GM18499 (cell line): ENCODE results near the gene DDC.
A peak's percentile ranks its signal among the peaks of the same experiment; 100 is the strongest.

Source experiments
- ATAC-seq: cut with Tn5 transposase; IDR thresholded peaks from one replicate; pipeline ENCODE4 v1.9.1; 2021; ENCODE audit warnings: moderate number of reproducible peaks; ENCODE audit not compliant: insufficient read depth, unreplicated experiment

DDC gene

DNA sequence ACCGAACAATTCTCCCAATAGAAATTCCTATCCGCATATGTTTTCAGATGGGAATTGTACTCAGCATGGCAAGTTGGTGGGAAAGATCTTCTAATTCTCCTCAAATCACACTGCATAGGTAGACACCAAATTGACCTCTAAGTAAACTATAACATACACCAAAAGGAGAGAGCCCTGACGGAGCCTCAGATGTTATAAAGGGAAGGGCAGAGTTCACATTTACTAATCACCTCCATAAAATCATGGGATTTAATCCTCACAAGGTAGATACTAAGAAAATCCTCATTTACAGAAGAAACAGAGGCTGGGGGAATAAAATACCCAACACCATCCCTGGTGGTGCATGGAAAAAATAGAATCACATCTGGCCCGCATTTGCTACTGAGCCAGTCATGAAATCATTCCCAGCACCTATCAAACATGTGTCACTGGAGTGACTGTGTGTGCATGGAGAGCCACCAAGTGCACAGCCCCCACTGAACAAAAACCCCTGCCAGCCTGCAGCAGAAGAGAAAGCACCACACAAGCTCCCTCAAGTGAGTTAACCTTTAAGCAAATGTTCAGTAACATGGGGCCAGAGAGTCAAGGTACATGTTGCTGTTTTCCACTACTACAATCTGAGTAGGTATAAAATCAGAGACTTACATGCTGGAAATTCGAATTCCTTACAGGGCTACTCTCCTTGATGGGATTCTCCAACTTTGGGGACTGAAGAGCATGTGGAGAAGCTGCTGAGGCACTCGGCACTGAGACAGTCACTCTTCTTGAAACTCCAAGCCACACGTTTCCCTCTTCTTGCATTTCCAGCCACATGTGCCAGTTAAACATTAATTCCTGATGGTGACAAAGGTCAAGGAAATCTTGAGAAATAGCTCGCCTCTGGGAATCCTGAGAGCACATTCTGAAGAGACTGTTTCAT, at the start of gene DDC:
DDC (minus strand) TSS at position 766 of the 919 bp plus-strand sequence. CDS start 21,320 bp downstream, outside the sequence.
- ATAC-seq: no peak

- no peak for ATAC-seq
Measured at GRCh38 chr7:50613473-50613872, 48.3 kb upstream of the DDC start.

DNA sequence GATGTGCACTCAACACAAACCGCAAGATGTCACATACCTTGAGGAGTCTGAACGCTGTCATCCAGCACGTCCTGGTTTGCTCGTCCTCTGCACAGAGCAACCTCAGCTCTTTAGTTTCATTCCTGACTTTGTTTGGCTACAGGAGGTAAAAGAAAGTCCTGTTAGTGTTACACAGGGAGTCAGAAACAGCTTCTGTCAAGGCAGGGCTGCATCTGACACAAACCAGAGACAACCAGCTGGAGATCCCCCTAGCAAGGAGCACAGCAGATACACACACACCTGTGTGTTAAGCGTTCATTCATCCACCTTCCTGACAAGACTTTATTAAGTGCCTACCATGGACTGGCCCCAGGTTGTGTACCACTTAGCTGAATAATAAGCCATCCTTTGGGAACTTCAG, 47.5 kb upstream of the DDC start:
- no peak for ATAC-seq

DNA sequence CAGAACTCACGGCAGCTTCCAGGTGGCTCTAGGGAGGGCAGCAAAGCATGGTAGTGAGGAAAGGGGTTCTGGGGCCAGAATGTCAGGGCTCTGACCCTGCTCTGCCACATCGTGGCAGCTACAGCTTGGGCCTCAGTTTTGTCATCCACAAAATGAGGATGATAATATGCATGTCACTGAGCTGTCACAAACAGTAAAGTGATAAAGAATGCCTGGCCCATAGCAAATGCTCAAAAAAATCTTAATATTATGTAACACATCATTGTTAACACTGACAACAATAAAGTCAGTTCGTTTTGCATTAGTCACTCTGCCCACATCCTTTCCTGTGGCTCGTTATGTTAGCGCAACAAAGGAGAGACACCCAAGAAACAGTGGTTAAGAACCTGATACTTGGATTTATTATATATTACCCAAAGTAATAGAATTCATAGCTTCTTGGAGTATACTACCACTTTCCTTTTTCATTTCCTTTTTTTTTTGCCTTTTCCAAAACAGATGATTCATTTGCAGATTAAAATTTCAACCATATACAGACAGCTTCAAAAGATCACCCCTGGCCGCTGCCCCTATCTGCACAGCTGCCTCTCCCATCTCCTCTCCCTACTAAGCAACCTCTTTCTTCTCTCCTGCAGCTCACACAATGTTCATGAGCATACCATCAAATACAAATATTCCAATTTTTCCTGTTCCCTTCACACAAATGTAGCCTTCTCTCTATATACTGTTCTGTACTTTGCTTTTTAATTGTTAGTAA, 45.5 kb upstream of the DDC start:
- ATAC-seq: peak; percentile 60

- no peak for ATAC-seq
Measured at GRCh38 chr7:50608196-50608906, 43.1 kb upstream of the DDC start.

DNA sequence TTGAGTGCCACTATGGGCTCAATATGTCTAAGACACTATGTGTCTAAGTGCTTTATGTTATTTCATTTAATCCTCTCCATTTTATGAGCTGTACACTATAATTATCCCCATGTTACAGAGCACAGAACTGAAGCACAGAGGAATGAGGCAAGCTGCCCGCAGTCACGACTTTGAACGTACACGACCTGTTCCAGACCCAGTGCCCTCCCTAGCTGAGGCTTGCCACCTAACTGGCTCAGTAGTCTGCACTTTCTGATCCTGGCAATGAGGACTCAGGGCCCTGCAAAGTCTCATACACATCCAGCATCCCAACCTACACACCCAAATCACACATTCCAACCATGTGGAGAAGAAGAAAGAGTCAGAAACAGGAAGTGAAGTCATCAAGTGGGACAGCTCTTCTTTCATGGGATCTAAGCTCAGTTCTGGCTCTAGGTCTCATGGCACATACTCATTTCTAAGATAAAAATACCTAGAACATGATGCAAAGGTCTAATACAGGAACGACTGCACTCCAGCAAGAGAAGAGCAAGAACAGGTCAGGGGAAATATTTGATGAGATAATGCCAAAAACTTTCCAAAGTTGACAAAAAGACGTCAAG, 42.4 kb upstream of the DDC start:
- ATAC-seq: no peak

DNA sequence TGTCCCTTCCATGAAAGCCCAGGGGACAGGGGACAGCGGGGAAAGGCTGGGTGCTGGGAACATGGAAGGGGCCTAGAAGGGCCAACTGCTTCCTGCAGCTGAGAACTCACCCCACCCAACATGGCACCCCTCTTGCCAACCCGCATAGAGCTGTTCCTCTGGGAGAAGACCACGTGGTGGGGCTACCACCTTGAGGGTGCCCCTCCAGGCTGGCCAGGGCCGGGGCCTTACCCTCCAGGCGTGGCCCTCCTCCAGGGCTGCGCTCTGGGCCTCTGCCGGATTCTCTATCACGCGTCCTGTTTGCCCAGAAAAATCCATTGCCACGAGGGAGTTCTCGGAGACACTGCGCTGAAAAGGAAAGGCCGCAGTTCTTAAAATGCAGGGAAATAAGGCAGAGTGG, 39.9 kb upstream of the DDC start:
- ATAC-seq: no peak

DNA sequence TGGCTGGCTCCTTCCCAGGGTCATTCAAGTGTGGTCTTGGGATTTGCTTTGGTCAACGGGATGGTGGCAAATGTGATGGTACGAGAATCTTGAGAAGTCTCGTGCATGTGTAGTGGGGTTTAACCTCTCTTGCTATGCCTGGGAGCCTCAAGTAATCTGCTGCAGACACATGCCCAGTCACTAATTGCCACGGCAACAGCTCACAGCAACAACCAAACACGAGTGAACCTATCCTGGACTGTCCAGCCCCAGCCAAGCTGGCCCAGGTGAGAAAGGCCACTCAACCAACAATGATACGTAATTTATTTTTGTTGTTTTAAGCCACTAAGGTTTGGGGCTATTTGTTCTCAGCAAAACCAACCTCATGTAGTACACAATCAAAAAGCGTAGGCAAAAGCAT, 38.1 kb upstream of the DDC start:
- no peak for ATAC-seq

DNA sequence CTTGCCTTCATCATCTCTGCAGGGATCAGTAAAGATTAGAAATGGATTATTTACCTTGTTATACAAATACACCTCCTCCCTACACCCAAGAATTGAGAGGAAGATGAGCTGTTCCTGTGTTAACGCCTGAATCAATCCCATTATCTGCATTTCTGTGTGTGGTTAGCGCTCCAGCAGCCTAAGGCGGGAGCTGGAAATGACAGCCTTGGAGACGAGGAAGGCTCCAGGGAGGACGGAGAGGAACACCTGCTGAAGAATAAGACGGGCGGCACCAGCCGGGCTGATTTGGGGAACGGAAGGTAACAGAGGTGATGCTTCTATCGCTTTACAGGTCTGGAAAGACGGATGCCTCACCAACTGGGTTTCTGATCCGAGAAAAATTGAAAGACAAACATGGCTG, 34.2 kb upstream of the DDC start:
- ATAC-seq: no peak

- no peak for ATAC-seq
Measured at GRCh38 chr7:50598460-50599343, 33.5 kb upstream of the DDC start.

DNA sequence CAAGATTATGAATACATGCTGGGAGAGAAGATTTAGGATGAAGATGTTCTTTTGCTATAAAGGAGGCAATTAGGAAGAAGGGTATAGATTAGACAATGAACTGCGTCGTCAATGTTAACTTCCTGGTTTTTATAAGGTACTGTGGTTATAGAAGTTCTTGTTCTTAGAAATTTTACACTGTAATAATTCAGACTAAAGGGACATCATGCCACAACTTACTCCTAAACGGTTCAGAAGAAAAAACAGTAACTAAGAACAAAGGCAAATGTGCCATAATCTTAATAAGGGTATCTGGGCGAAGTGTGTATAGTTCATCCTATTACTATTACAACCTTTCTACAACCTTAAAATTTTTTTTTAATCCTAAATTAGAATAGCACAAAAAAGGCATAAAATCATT, 31.3 kb upstream of the DDC start:
- ATAC-seq: no peak

DNA sequence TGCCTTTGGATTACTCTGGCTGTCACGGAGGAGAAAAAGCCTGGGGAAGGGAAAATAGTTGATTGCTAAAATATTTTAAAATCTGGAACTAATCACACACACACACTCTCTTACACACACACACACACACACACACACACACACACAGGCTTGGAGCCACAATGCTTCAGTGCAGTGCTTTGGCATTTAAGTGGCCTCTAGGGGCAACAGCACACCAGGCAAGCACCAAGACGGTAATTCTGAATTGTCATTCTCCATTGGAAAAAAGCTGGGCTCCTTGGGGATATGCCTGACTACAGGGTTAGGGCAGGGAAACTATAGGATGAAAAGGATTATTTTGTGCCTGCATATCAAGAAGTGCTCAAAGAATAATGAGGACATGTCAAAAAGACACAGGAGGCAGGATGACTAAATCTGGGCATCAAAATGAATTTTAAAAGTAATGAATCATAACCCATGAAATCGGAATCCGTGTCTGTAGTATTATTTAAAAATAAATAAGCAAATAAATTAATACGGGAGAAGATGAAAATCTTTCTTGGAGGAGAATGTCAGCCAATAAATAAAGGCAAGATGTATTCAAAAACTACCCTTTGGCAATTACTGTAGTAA, 30.4 kb upstream of the DDC start:
- ATAC-seq: peak; percentile 27

GRCh38 chr7:50594734-50595485, 29.7 kb upstream of the DDC start:
- peak; percentile 62 for ATAC-seq

DNA sequence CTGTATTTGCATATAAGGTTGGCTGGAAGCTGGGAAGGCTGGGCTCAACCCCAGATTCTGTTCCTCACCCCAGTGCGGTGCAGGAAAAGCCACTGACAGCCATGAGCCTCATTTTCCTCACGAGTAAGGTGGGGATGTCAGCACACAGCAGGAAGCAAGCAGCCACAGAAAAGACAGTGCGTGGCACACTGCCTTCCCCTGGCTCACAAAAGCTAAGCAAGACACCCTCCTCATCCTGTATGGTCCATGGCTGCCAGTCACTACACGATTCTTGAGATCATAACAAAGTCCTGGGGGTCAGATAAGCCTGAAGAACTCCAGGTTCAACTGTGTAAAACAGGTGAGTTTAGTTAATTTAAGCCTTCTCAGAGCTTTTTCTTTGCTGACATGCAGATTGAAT, 28.9 kb upstream of the DDC start:
- no peak for ATAC-seq

DNA sequence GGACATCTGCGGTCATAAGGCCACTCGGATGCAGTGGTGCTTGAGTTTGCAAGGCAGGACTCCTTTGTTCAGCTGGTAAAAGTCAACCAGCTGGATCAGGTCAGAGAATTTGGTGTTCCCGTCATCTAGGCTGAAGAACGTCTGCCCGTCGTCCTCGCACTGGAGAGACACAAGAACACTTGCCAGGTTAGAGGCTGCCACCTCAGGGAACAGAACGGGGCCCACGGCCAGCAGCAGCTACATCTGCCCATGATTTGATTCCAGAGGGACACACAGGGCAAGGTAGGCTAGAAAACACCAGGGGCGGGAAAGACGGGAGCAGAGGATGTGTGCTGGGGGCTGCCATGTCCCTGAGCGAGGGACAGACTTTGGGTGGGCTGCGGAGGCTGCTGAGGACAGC, 27.7 kb upstream of the DDC start:
- ATAC-seq: no peak

DNA sequence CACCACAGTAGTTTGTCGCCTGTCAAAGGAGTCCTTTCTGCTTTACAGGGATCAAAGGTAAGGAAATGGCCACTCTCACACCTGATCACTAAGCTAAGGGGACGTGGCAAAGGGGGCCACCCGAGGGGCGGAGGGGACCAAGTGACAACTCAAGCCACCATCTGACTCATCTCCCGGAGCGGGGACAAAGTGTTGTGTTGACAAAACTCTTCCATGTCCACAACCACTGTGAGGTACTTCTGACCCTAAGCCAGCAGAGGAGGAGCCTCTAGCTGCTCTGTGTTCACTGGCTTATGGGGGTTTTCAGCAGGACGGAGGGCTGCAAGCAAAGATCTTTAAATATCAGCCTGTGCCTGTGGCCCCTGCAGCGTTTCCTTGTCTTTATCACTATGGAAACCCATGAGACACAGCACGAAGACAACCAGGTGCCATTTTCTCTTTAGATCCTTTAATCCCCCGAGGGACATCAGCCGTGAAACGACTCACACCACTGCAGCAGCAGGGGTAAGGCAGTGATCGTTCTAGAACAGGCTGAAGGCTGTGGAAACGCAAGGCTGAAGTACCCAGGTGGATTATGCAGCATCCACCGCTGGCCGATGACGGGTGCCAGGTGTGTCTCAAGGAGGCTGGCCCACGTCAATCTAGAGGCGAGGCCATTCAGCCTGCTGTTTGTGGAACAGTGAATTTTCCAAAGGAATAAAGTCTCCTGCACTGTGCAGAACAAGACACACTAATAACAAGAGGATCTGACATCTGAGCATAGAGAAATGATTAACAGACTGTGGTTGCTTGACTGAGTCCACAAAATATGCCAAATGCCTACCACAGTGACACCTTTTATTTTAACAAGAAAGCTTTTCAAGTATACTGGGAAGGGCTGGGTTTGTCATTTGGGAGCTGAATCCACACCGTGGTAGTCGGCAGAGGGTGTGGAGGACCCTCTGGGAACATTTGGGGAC, 26.6 kb upstream of the DDC start:
- ATAC-seq: no peak

- ATAC-seq: no peak
Measured at GRCh38 chr7:50591098-50591479, 25.9 kb upstream of the DDC start.
